CD14-positive monocyte (primary cell): Measurements from ENCODE around the gene FAM53B. TPM values are rescaled to one million over a fixed set of nuclear protein-coding genes. Genes with fewer than 3 reads are reported as not detected.

Source experiments
- DNase-seq, 3 donors: peaks; one replicate each; pipeline ENCODE4 v3.0.0-alpha.2; 2011 to 2022
- H2AFZ ChIP-seq: 2 replicates; pipeline ENCODE4 v1.6.0; 2012; ENCODE audit warnings: mild to moderate bottlenecking, low read depth, low read length, inconsistent platforms; ENCODE audit not compliant: insufficient read depth, poor library complexity, severe bottlenecking
- H3K27ac ChIP-seq, 2 donors: 1 replicate in 1 of 2; 2 replicates in 1 of 2; pipeline ENCODE4 v1.5.1; 2012 to 2013; ENCODE audit warnings: low read length in 2 of 2, control low read depth in 1 of 2, inconsistent platforms in 1 of 2, low read depth in 1 of 2, mild to moderate bottlenecking in 1 of 2
- H3K27me3 ChIP-seq, 2 donors: one replicate each; pipeline versions ENCODE4 v1.6.0 to v1.6.1; 2011 to 2013; ENCODE audit warnings: low read length in 2 of 2; ENCODE audit not compliant: control insufficient read depth in 2 of 2, insufficient read depth in 2 of 2
- H3K36me3 ChIP-seq, 2 donors: replicated peaks in 1 of 2; 1 replicate in 1 of 2; 2 replicates in 1 of 2; pipeline versions ENCODE4 v1.5.1 to v1.6.1; 2012 to 2013; ENCODE audit warnings: low read length in 2 of 2, control low read depth in 1 of 2, inconsistent platforms in 1 of 2, mild to moderate bottlenecking in 1 of 2; ENCODE audit not compliant: insufficient read depth in 2 of 2, control insufficient read depth in 1 of 2
- H3K4me1 ChIP-seq, 2 donors: 1 replicate in 1 of 2; 2 replicates in 1 of 2; pipeline versions ENCODE4 v1.5.1 to v1.6.1; 2012 to 2013; ENCODE audit warnings: low read length in 2 of 2, control low read depth in 1 of 2, inconsistent platforms in 1 of 2, mild to moderate bottlenecking in 1 of 2, moderate library complexity in 1 of 2; ENCODE audit not compliant: insufficient read depth in 2 of 2, control insufficient read depth in 1 of 2
- H3K4me2 ChIP-seq: replicated peaks from 2 replicates; pipeline ENCODE3; 2012; ENCODE audit warnings: low read length, moderate library complexity, mild to moderate bottlenecking; ENCODE audit not compliant: poor library complexity, severe bottlenecking; ENCODE audit errors: extremely low read depth
- H3K4me3 ChIP-seq, 3 experiments: fragments of 200-600 bp in 1 of 3; sonication (generic) in 1 of 3; replicated peaks in 1 of 3; 1 replicate in 2 of 3; 2 replicates in 1 of 3; pipeline ENCODE4 v1.5.1; 2011 to 2013; ENCODE audit warnings: low read length in 3 of 3, mild to moderate bottlenecking in 3 of 3, control low read depth in 2 of 3, low read depth in 2 of 3, inconsistent platforms in 1 of 3, moderate library complexity in 1 of 3
- H3K79me2 ChIP-seq: 2 replicates; pipeline ENCODE4 v1.6.0; 2012; ENCODE audit warnings: mild to moderate bottlenecking, control low read depth, inconsistent platforms, low read length, moderate library complexity; ENCODE audit not compliant: insufficient read depth
- H3K9ac ChIP-seq: 2 replicates; pipeline ENCODE4 v1.6.0; 2017; ENCODE audit warnings: low read length, mild to moderate bottlenecking; ENCODE audit not compliant: insufficient read depth, poor library complexity, severe bottlenecking
- H3K9me3 ChIP-seq, 2 donors: replicated peaks in 1 of 2; 1 replicate in 1 of 2; 2 replicates in 1 of 2; pipeline versions ENCODE4 v1.5.1 to v1.6.1; 2012 to 2013; ENCODE audit warnings: low read length in 2 of 2, control low read depth in 1 of 2; ENCODE audit not compliant: control insufficient read depth in 1 of 2, insufficient read depth in 1 of 2
- H4K20me1 ChIP-seq: 2 replicates; pipeline ENCODE4 v1.6.0; 2012; ENCODE audit warnings: mild to moderate bottlenecking, low read length, control low read depth, moderate library complexity; ENCODE audit not compliant: insufficient read depth
- H3K27ac Mint-ChIP-seq, 7 donors: one replicate each; pipeline ENCODE4 v1.8.0; 2020; ENCODE audit warnings: mild to moderate bottlenecking in 7 of 7, mixed read lengths in 7 of 7, moderate library complexity in 6 of 7, inconsistent platforms in 2 of 7
- H3K27me3 Mint-ChIP-seq, 3 donors: one replicate each; pipeline ENCODE4 v1.8.0; 2021 to 2022; ENCODE audit warnings: low read depth in 3 of 3, mild to moderate bottlenecking in 3 of 3, mixed read lengths in 3 of 3, moderate library complexity in 3 of 3, inconsistent platforms in 1 of 3
- H3K36me3 Mint-ChIP-seq, 2 donors: one replicate each; pipeline ENCODE4 v1.8.0; 2020; ENCODE audit warnings: mixed read lengths in 2 of 2, inconsistent platforms in 1 of 2, mild to moderate bottlenecking in 1 of 2
- H3K4me1 Mint-ChIP-seq: one replicate; pipeline ENCODE4 v1.8.0; 2020; ENCODE audit warnings: mild to moderate bottlenecking, mixed read lengths
- H3K4me3 Mint-ChIP-seq, 2 donors: one replicate each; pipeline ENCODE4 v1.8.0; 2020; ENCODE audit warnings: mild to moderate bottlenecking in 2 of 2, mixed read lengths in 2 of 2, moderate library complexity in 1 of 2
- H3K9me3 Mint-ChIP-seq, 7 donors: one replicate each; pipeline ENCODE4 v1.8.0; 2020 to 2022; ENCODE audit warnings: mixed read lengths in 7 of 7, mild to moderate bottlenecking in 6 of 7, moderate library complexity in 6 of 7, inconsistent platforms in 2 of 7
- WGBS: methylation state at CpG from one replicate; pipeline ENCODE4 v1.1.5; 2013; ENCODE audit warnings: missing lambda C conversion rate; ENCODE audit not compliant: insufficient coverage; 5-methylcytosine and 5-hydroxymethylcytosine counted together
- intact Hi-C, 2 donors: fragments of 100-400 bp; cut with micrococcal nuclease; formaldehyde crosslinking; loops; one replicate each; pipeline versions ENCODE4 v1.15.0 to v1.15.1; 2023
- polyA plus RNA-seq, 3 donors: library from polyadenylated mRNA; depleted of rRNA in 1 of 3; unstranded in 2 of 3; stranded (reverse) in 1 of 3; fragments of 300-500 nt in 2 of 3; fragments of >200 nt in 1 of 3; fragmentation: Illumina TruSeq in 2 of 3; gene quantifications; 1 replicate in 2 of 3; 2 replicates in 1 of 3; pipeline ENCODE4 v1.2.3, GENCODE V29; 2012 to 2021
- TF ChIP-seq, protein P1 (sequence below): fragments of 200-600 bp; IDR thresholded peaks from one replicate; pipeline ENCODE4 v1.8.0; 2022; ENCODE audit warnings: antibody characterized with exemption, mild to moderate bottlenecking

The FAM53B gene
- polyA plus RNA-seq, 3 donors, result 5.8 to 23.3 (median 12.6) TPM

DNA sequence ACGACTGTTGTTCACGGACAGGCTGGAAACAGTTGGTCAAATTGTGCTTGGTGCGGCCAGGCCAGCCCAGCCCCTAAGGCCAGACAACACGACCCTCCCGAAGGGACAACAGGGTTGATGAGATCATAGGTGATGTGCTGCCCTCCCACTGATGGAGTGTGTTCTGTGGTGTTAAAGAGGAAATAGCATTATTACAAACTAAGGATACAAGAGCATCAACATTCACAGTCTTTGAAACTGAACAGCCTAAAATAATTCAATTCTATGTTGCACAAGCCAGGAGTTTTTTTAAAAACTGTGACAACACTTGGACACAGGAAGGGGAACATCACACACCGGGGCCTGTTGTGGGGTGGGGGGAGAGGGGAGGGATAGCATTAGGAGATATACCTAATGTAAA, 87.6 kb downstream of the FAM53B start:
- peak overlapping the region in 4 of 7 donors; percentile 28 to 74 (median 67) for H3K27ac Mint-ChIP-seq
- peaks cover 7 to 54% of the 10 kb centered on the region in 2 donors for H3K36me3 ChIP-seq
- H3K9me3 ChIP-seq, result no peaks in the 10 kb centered on the region
- H3K4me1 ChIP-seq, result peaks cover 29 to 46% of the 10 kb centered on the region in 2 donors
- no peaks in the 10 kb centered on the region for H3K9me3 Mint-ChIP-seq
- no peak overlapping the region for H3K4me2 ChIP-seq
- H3K4me3 Mint-ChIP-seq, result no peak overlapping the region
- peaks cover 74% of the 10 kb centered on the region for H4K20me1 ChIP-seq
- H2AFZ ChIP-seq, result no peak overlapping the region
- H3K4me3 ChIP-seq, result no peak overlapping the region
- WGBS, result 100% methylated on average over 3 of the region's 6 CpGs
- intact Hi-C loops, result no loop called here
- peaks cover 68% of the 10 kb centered on the region for H3K4me1 Mint-ChIP-seq
- DNase-seq, result peak in 1 of 3 donors; percentile 43
- H3K27me3 ChIP-seq, result no peaks in the 10 kb centered on the region
- peaks cover 0 to 2% (median 0%) of the 10 kb centered on the region in 3 donors for H3K27me3 Mint-ChIP-seq
- TF ChIP-seq, protein P1, sequence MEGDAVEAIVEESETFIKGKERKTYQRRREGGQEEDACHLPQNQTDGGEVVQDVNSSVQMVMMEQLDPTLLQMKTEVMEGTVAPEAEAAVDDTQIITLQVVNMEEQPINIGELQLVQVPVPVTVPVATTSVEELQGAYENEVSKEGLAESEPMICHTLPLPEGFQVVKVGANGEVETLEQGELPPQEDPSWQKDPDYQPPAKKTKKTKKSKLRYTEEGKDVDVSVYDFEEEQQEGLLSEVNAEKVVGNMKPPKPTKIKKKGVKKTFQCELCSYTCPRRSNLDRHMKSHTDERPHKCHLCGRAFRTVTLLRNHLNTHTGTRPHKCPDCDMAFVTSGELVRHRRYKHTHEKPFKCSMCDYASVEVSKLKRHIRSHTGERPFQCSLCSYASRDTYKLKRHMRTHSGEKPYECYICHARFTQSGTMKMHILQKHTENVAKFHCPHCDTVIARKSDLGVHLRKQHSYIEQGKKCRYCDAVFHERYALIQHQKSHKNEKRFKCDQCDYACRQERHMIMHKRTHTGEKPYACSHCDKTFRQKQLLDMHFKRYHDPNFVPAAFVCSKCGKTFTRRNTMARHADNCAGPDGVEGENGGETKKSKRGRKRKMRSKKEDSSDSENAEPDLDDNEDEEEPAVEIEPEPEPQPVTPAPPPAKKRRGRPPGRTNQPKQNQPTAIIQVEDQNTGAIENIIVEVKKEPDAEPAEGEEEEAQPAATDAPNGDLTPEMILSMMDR, result no peak
- H3K27ac ChIP-seq, result no peak overlapping the region
- H3K9ac ChIP-seq, result no peak overlapping the region
- peaks cover 89% of the 10 kb centered on the region for H3K79me2 ChIP-seq
- H3K36me3 Mint-ChIP-seq, result peaks cover 41 to 64% of the 10 kb centered on the region in 2 donors

- Histone ChIP-seq H3K4me1 (peaks cover 34 to 50% of the 10 kb centered on the region in 2 donors), H3K79me2 (peaks cover 89% of the 10 kb centered on the region), H3K9me3 (no peaks in the 10 kb centered on the region), H2AFZ (no peak overlapping the region), H3K4me2 (no peak overlapping the region), H3K4me3 (no peak overlapping the region), H3K27ac (peak overlapping the region in 1 of 2 donors; percentile 45), H3K9ac (no peak overlapping the region), H3K36me3 (peaks cover 7 to 54% of the 10 kb centered on the region in 2 donors), H3K27me3 (no peaks in the 10 kb centered on the region), H4K20me1 (peaks cover 70% of the 10 kb centered on the region)
- Mint-ChIP-seq H3K4me3 (no peak overlapping the region), H3K36me3 (peaks cover 36 to 60% of the 10 kb centered on the region in 2 donors), H3K9me3 (no peaks in the 10 kb centered on the region), H3K27ac (peak overlapping the region in 4 of 7 donors; percentile 68 to 76 (median 72)), H3K27me3 (peaks cover 0 to 2% (median 0%) of the 10 kb centered on the region in 3 donors), H3K4me1 (peaks cover 70% of the 10 kb centered on the region)
- 98% methylated on average over 4 of the region's 7 CpGs for WGBS
- intact Hi-C loops, result no loop called here
- no peak for DNase-seq
- TF ChIP-seq, protein P1, result no peak
Measured at GRCh38 chr10:124656113-124656490, 88.1 kb downstream of the FAM53B start.
